Small intestine (tissue), 7 donors: ENCODE results near the gene C1orf174. TPM values are rescaled to one million over a fixed set of nuclear protein-coding genes. Genes with fewer than 3 reads are reported as not detected.

Experiments
- DNase-seq, 2 donors: peaks; one replicate each; pipeline versions ENCODE4 v3.0.0 to v3.0.0-alpha.2; 2013
- FAIRE-seq: peaks from 2 replicates; lab custom pipeline; 2012; peaks lifted over from hg19 to GRCh38; lab: Jason Lieb, UNC
- H3K27ac ChIP-seq, 3 donors: one replicate each; pipeline ENCODE4 v1.5.1; 2013; ENCODE audit warnings: low read length in 2 of 3, mild to moderate bottlenecking in 2 of 3, control low read depth in 1 of 3, inconsistent platforms in 1 of 3, low read depth in 1 of 3, moderate library complexity in 1 of 3
- H3K27me3 ChIP-seq, 3 donors: one replicate each; pipeline ENCODE4 v1.6.1; 2013; ENCODE audit warnings: low read length in 3 of 3, inconsistent platforms in 1 of 3; ENCODE audit not compliant: control insufficient read depth in 3 of 3, insufficient read depth in 3 of 3
- H3K36me3 ChIP-seq, 3 donors: one replicate each; pipeline ENCODE4 v1.6.1; 2013; ENCODE audit warnings: low read length in 3 of 3, inconsistent platforms in 1 of 3, low read depth in 1 of 3, mild to moderate bottlenecking in 1 of 3, moderate library complexity in 1 of 3; ENCODE audit not compliant: control insufficient read depth in 3 of 3, insufficient read depth in 2 of 3
- H3K4me1 ChIP-seq, 3 donors: one replicate each; pipeline ENCODE4 v1.6.1; 2013; ENCODE audit warnings: low read length in 2 of 3, inconsistent platforms in 1 of 3, low read depth in 1 of 3, mild to moderate bottlenecking in 1 of 3, moderate library complexity in 1 of 3; ENCODE audit not compliant: control insufficient read depth in 3 of 3, insufficient read depth in 2 of 3
- H3K4me3 ChIP-seq, 3 donors: one replicate each; pipeline ENCODE4 v1.5.1; 2013; ENCODE audit warnings: low read length in 3 of 3, control low read depth in 1 of 3, inconsistent platforms in 1 of 3, low read depth in 1 of 3, mild to moderate bottlenecking in 1 of 3, moderate library complexity in 1 of 3
- H3K9me3 ChIP-seq, 2 donors: one replicate each; pipeline ENCODE4 v1.6.1; 2013; ENCODE audit warnings: low read depth in 1 of 2, low read length in 1 of 2; ENCODE audit not compliant: control insufficient read depth in 2 of 2, insufficient read depth in 1 of 2
- WGBS, 3 donors: extraction: QIAGEN DNeasy Blood & Tissue Kit; methylation state at CpG; one replicate each; pipeline ENCODE4 v1.1.7; 2013; 5-methylcytosine and 5-hydroxymethylcytosine counted together
- polyA plus RNA-seq, 4 donors: library from polyadenylated mRNA; stranded (reverse) in 3 of 4; unstranded in 1 of 4; fragments of 200-250 nt in 3 of 4; fragments of 120-200 nt in 1 of 4; gene quantifications; one replicate each; pipeline versions ENCODE4 v1.2.1 to v1.2.3, GENCODE V29; 2013
- donor health status: healthy with polysubstance abuse.
- donor health status: control.
- donor health status: control.
- donor health status: Bipolar disorder and iron deficiency.
- donor health status: healthy.

The C1orf174 gene
- polyA plus RNA-seq, 4 donors, result 10.8 to 28.4 (median 19.6) TPM

DNA sequence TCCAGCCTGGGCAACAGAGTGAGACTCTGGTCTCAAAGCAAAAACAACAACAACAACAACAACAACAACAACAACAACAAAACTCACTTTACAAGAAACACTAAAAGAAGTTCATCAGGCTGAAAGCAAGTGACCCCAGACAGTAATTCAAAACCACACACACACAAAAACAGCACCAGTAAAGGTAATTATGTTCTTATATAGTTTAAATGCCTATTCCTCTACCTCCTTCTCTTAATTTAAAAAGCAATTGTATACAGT lies 1.7 kb downstream of the C1orf174 start:
- Histone ChIP-seq H3K4me3 (no peak overlapping the region), H3K4me1 (peaks cover 0 to 2% (median 0%) of the 10 kb centered on the region in 3 donors), H3K27ac (no peak overlapping the region), H3K9me3 (peaks cover 0 to 9% of the 10 kb centered on the region in 2 donors), H3K36me3 (peaks cover 0 to 14% (median 3%) of the 10 kb centered on the region in 3 donors), H3K27me3 (no peaks in the 10 kb centered on the region)
- no peak for FAIRE-seq
- no peak for DNase-seq

GRCh38 chr1:3896396-3897000 lies 3.6 kb downstream of the C1orf174 start:
- Histone ChIP-seq H3K27me3 (no peaks in the 10 kb centered on the region), H3K4me1 (peaks cover 0 to 2% (median 0%) of the 10 kb centered on the region in 3 donors), H3K9me3 (peaks cover 0 to 9% of the 10 kb centered on the region in 2 donors), H3K4me3 (no peak overlapping the region), H3K27ac (no peak overlapping the region), H3K36me3 (peaks cover 0 to 21% (median 3%) of the 10 kb centered on the region in 3 donors)
- no peak for DNase-seq
- no peak for FAIRE-seq
- 92 to 94% (median 93%) methylated on average over 7 of the region's 7 CpGs for WGBS, 3 donors

GRCh38 chr1:3895951-3896325 lies 4.1 kb downstream of the C1orf174 start:
- 89 to 97% (median 93%) methylated on average over 4 of the region's 4 CpGs for WGBS, 3 donors
- Histone ChIP-seq H3K36me3 (peaks cover 0 to 23% (median 3%) of the 10 kb centered on the region in 3 donors), H3K9me3 (peaks cover 0 to 9% of the 10 kb centered on the region in 2 donors), H3K27ac (no peak overlapping the region), H3K27me3 (no peaks in the 10 kb centered on the region), H3K4me3 (no peak overlapping the region), H3K4me1 (peaks cover 0 to 2% (median 0%) of the 10 kb centered on the region in 3 donors)
- DNase-seq (no peak), FAIRE-seq (no peak)

DNA sequence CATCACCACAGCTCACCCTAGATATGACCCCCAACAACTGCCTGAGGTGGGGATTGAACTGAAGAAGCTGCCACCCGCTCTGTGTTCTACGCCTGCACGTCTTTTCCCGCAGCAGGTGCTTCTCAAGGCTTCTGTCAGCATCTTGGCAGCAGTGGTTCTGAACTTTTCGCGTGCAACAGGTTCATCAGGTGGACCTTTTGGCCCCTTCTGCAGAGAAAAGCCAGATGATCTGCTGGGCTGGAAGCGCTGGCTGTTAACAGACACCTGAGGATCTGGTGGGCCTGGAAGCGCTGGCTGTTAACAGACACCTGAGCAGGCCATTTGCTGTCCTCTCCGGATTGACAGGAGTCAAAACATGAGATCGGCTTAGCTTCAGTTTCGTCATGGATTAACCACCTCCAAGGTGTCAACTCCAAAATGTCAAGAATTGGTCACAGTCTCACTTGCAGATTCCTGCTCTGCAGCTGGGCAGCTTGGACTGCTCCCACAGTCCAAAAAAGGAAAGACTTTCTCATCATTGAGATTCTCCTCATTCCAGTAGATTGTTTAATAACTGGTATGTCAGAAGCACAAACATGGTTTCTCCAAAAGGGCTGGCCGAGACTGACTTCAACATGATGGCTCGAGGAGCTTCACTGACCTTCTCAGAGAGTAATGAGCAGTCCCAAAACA lies 4.7 kb downstream of the C1orf174 start:
- Histone ChIP-seq H3K27ac (no peak overlapping the region), H3K9me3 (peaks cover 0 to 9% of the 10 kb centered on the region in 2 donors), H3K4me1 (peaks cover 0 to 2% (median 0%) of the 10 kb centered on the region in 3 donors), H3K27me3 (no peaks in the 10 kb centered on the region), H3K4me3 (no peak overlapping the region), H3K36me3 (peaks cover 0 to 27% (median 4%) of the 10 kb centered on the region in 3 donors)
- no peak for FAIRE-seq
- WGBS, 3 donors, result 90 to 96% (median 91%) methylated on average over 13 of the region's 13 CpGs
- no peak for DNase-seq

GRCh38 chr1:3894626-3895278 lies 5.3 kb downstream of the C1orf174 start:
- WGBS, 3 donors, result 91 to 94% (median 93%) methylated on average over 17 of the region's 17 CpGs
- no peak overlapping the region for H3K4me3 ChIP-seq
- FAIRE-seq (no peak), DNase-seq (no peak)
- peaks cover 0 to 34% (median 7%) of the 10 kb centered on the region in 3 donors for H3K36me3 ChIP-seq
- H3K27me3 ChIP-seq, result no peaks in the 10 kb centered on the region
- H3K9me3 ChIP-seq, result peaks cover 0 to 9% of the 10 kb centered on the region in 2 donors
- no peak overlapping the region for H3K27ac ChIP-seq
- peaks cover 0 to 2% (median 0%) of the 10 kb centered on the region in 3 donors for H3K4me1 ChIP-seq

DNA sequence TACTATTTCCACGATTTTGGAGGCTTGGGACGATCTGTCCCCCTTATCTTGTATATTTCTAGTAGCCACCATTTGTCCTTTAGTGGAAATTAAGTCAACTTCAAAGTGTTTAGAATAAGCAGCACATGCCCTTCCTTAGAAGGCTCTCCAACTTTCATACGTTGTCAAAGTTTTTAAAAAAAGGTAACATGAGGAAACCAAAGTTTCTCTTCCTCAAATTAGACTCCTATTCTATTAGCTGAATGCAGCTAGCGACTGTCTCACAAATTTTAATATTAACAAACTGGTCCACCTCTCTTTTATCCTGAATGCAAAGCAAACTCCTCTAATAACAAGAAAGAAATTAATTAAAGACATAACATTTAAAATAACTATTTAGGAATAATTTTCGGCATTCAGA lies 6.9 kb downstream of the C1orf174 start:
- no peak for FAIRE-seq
- DNase-seq, result no peak
- Histone ChIP-seq H3K27me3 (no peaks in the 10 kb centered on the region), H3K36me3 (peaks cover 4 to 38% (median 9%) of the 10 kb centered on the region in 3 donors), H3K9me3 (peaks cover 0 to 7% of the 10 kb centered on the region in 2 donors), H3K27ac (no peak overlapping the region), H3K4me3 (no peak overlapping the region), H3K4me1 (no peaks in the 10 kb centered on the region)
- WGBS, 3 donors, result 80 to 84% (median 81%) methylated on average over 5 of the region's 5 CpGs

- Histone ChIP-seq H3K36me3 (peaks cover 4 to 40% (median 11%) of the 10 kb centered on the region in 3 donors), H3K9me3 (peaks cover 0 to 3% of the 10 kb centered on the region in 2 donors), H3K27me3 (no peaks in the 10 kb centered on the region), H3K4me1 (no peaks in the 10 kb centered on the region), H3K4me3 (no peak overlapping the region), H3K27ac (no peak overlapping the region)
- no peak for FAIRE-seq
- whole genome bisulfite sequencing, 3 donors, result 83 to 87% (median 83%) methylated on average over 14 of the region's 14 CpGs
- no peak for DNase-seq
Measured at GRCh38 chr1:3892748-3893147, 7.3 kb downstream of the C1orf174 start.

DNA sequence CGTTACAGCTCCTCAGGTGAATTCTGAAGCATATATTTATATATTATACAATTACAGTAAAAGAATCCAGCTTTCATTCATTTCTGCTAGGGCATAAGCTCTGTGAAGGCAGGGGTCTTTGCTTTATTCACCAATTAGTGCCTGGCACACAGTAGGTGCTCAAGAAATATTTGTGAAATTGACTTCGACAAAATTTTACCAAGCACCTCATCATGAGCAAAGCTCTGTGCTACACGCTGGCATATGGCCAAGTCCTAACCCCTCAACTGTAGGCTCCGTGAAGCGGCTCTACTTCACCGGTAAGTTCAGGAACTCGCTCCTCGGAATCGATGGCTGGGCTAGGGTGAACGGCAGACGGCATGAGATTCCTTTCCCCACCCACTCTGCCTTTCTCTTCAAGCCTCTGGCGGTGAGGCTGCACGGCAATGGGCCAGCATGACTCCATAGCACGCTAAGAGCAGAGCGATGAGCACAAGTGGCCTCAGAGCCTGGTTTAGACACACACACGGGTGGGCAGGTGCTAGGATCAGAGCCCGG lies 8.7 kb downstream of the C1orf174 start:
- no peaks in the 10 kb centered on the region for H3K27me3 ChIP-seq
- H3K36me3 ChIP-seq, result peaks cover 4 to 46% (median 11%) of the 10 kb centered on the region in 3 donors
- no peaks in the 10 kb centered on the region for H3K4me1 ChIP-seq
- peak overlapping the region; percentile 9 to 67 (median 47) for H3K27ac ChIP-seq
- DNase-seq (no peak), FAIRE-seq (no peak)
- H3K4me3 ChIP-seq, result no peak overlapping the region
- WGBS, 3 donors, result 87 to 88% (median 88%) methylated on average over 17 of the region's 17 CpGs
- H3K9me3 ChIP-seq, result no peaks in the 10 kb centered on the region
